ENCODE results near the gene B3GAT1.

The B3GAT1 gene

DNA sequence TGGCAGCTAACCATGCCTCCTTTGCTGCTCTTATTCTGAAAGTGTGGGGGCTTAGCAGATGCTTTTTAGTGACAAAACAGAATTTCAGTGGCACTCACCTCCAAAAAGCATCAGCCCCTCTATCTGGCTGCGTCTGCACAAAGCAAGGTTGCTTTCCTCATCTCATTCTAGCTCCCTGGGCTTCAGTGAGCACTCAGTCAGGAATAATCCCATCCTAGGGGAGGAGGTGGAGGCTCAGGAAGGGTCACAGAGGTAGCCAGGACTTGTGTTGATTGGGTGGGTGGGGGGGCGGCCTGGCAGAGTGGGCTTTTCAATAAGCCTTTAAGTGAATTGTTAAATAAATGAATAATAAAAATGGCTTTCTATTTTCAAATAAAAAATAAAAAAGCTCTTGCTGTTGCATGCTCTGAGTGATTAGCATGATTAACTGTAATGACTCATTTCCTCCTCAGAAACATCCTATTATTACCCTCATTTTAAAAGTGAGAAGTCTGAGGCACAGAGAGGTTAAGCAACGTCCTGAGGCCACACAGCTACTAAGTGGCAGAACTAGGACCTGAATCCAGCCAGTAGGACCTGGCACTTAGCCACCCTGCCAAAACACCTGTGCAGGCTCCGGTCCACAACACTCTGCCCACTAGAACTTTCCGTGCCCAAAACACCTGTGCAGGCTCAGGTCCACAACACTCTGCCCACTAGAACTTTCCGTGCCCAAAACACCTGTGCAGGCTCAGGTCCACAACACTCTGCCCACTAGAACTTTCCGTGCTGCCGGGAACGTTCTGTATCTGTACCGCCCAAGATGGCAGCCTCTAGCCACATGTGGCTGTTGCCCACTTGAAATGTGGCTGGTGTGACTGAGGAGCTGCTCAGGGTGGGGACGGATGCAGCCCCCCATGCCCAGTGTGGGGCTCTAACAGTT is 5.5 kb downstream of the B3GAT1 start:
- peaks cover 0 to 74% of the 10 kb centered on the region in 2 donors for H3K27me3 ChIP-seq
- no peaks in the 10 kb centered on the region for H3K9me3 ChIP-seq
- intact Hi-C loops (cut with DNase I; ENCODE audit: low total_unique reads) = no loop called here
- no peaks in the 10 kb centered on the region for H3K36me3 ChIP-seq
- H3K4me3 ChIP-seq = no peak overlapping the region
- peaks cover 0 to 8% (median 6%) of the 10 kb centered on the region in 4 donors for H3K4me1 ChIP-seq
- no peak for DNase-seq
- TF ChIP-seq, protein P1, sequence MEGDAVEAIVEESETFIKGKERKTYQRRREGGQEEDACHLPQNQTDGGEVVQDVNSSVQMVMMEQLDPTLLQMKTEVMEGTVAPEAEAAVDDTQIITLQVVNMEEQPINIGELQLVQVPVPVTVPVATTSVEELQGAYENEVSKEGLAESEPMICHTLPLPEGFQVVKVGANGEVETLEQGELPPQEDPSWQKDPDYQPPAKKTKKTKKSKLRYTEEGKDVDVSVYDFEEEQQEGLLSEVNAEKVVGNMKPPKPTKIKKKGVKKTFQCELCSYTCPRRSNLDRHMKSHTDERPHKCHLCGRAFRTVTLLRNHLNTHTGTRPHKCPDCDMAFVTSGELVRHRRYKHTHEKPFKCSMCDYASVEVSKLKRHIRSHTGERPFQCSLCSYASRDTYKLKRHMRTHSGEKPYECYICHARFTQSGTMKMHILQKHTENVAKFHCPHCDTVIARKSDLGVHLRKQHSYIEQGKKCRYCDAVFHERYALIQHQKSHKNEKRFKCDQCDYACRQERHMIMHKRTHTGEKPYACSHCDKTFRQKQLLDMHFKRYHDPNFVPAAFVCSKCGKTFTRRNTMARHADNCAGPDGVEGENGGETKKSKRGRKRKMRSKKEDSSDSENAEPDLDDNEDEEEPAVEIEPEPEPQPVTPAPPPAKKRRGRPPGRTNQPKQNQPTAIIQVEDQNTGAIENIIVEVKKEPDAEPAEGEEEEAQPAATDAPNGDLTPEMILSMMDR (IDR thresholded peaks at IDR 0.05) = no peak
- H3K27ac ChIP-seq = no peak overlapping the region

GRCh38 chr11:134405841-134406240 is 6.2 kb downstream of the B3GAT1 start:
- no peak overlapping the region for H3K27ac ChIP-seq
- DNase-seq = no peak
- no peak overlapping the region for H3K4me3 ChIP-seq
- peaks cover 0 to 67% of the 10 kb centered on the region in 2 donors for H3K27me3 ChIP-seq
- intact Hi-C loops (cut with DNase I; ENCODE audit: low total_unique reads) = no loop called here
- no peaks in the 10 kb centered on the region for H3K9me3 ChIP-seq
- TF ChIP-seq, protein P1 (IDR thresholded peaks at IDR 0.05) = no peak
- no peaks in the 10 kb centered on the region for H3K36me3 ChIP-seq
- H3K4me1 ChIP-seq = peaks cover 0 to 1% (median 0%) of the 10 kb centered on the region in 4 donors

- TF ChIP-seq, protein P1 (IDR thresholded peaks at IDR 0.05) = no peak
- no peak overlapping the region for H3K27ac ChIP-seq
- no peaks in the 10 kb centered on the region for H3K9me3 ChIP-seq
- H3K36me3 ChIP-seq = no peaks in the 10 kb centered on the region
- no peaks in the 10 kb centered on the region for H3K4me1 ChIP-seq
- peaks cover 0 to 63% of the 10 kb centered on the region in 2 donors for H3K27me3 ChIP-seq
- no peak overlapping the region for H3K4me3 ChIP-seq
- no peak for DNase-seq
- intact Hi-C loops (cut with DNase I; ENCODE audit: low total_unique reads) = no loop called here
Observed at GRCh38 chr11:134405436-134405835, 6.6 kb downstream of the B3GAT1 start.

GRCh38 chr11:134404575-134405341 is 7.3 kb downstream of the B3GAT1 start:
- H3K27ac ChIP-seq = no peak overlapping the region
- intact Hi-C loops (cut with DNase I; ENCODE audit: low total_unique reads) = no loop called here
- TF ChIP-seq, protein P1 (IDR thresholded peaks at IDR 0.05) = no peak
- no peaks in the 10 kb centered on the region for H3K9me3 ChIP-seq
- peaks cover 0 to 60% of the 10 kb centered on the region in 2 donors for H3K27me3 ChIP-seq
- no peak overlapping the region for H3K4me3 ChIP-seq
- no peak for DNase-seq
- H3K36me3 ChIP-seq = no peaks in the 10 kb centered on the region
- H3K4me1 ChIP-seq = no peaks in the 10 kb centered on the region

DNA sequence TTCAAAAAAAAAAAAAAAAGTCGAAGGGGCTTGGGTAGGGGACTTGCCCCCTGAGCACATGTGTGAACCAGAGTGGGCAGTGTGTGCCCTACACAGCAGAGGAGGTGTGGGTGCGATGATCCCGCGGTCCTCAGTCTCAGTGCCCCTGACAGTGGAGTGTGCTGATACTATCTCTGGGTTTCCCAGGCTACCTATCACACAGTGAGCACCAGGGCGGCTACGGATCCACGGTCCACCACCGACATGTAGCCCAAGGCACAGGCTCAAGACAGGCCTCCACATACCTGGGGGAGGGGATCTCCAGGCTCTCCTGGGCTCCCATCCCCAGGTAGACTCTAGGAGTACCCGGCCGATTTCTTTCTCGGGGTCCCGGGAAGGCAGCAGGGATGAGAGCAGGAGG is 9.1 kb downstream of the B3GAT1 start:
- Histone ChIP-seq H3K36me3 (no peaks in the 10 kb centered on the region), H3K27me3 (peaks cover 0 to 63% of the 10 kb centered on the region in 2 donors), H3K9me3 (no peaks in the 10 kb centered on the region), H3K4me1 (no peaks in the 10 kb centered on the region), H3K27ac (no peak overlapping the region), H3K4me3 (no peak overlapping the region)
- TF ChIP-seq, protein P1 (IDR thresholded peaks at IDR 0.05) = no peak
- intact Hi-C loops (cut with DNase I; ENCODE audit: low total_unique reads) = no loop called here
- DNase-seq = no peak

All from tibial artery (tissue), 4 donors.